OCI-LY7 (cell line): ENCODE data around the gene GTF2H2. TPM values are rescaled to one million over a fixed set of nuclear protein-coding genes. Genes with fewer than 3 reads are reported as not detected.
A peak's percentile ranks its signal among the peaks of the same experiment; 100 is the strongest.
"Not testable (repeated sequence)": the region's sequence is repeated elsewhere in the genome, so short reads cannot be mapped to it uniquely, and the experiment has no call there.

Source experiments
- Bru-seq: library from RNA; stranded (reverse); fragments of 400-500 nt; gene quantifications from one replicate; lab custom pipeline; 2021; lab: Mats Ljungman, UMichigan
- BruChase-seq, 2 experiments: library from RNA; stranded (reverse); fragments of 400-500 nt; gene quantifications; one replicate each; lab custom pipeline; 2021; lab: Mats Ljungman, UMichigan
- BruUV-seq: library from RNA; stranded (reverse); fragments of 400-500 nt; replicated peaks from 2 replicates; lab custom pipeline; 2021; lab: Mats Ljungman, UMichigan
- CTCF ChIA-PET: fragments of 300-600 bp; sonication (Branson Sonifier 250); formaldehyde crosslinking; loops from one replicate; lab custom pipeline; 2022; ENCODE audit warnings: antibody characterized with exemption; ENCODE audit not compliant: unreplicated experiment; lab: Charles Lee
- POLR2A ChIA-PET: fragments of 300-600 bp; sonication (Branson Sonifier 250); formaldehyde crosslinking; loops from one replicate; lab custom pipeline; 2022; ENCODE audit warnings: antibody characterized with exemption; lab: Charles Lee
- DNase-seq: peaks from one replicate; pipeline ENCODE4 v3.0.0-alpha.2; 2015; ENCODE audit warnings: low spot score
- H2AFZ ChIP-seq: fragments of 200-600 bp; sonication (generic), shearing (Covaris generic); 2 replicates; pipeline ENCODE4 v1.6.1; 2014; ENCODE audit warnings: mild to moderate bottlenecking, antibody characterized with exemption, low read length, moderate library complexity
- H3K27ac ChIP-seq: fragments of 200-600 bp; sonication (generic); 2 replicates; pipeline ENCODE4 v1.5.1; 2014; ENCODE audit warnings: mixed run types, low read depth, mild to moderate bottlenecking, moderate library complexity, low read length, inconsistent platforms; ENCODE audit not compliant: poor library complexity, severe bottlenecking
- H3K36me3 ChIP-seq: fragments of 200-600 bp; sonication (generic); 2 replicates; pipeline ENCODE4 v1.6.1; 2014; ENCODE audit warnings: mild to moderate bottlenecking, antibody characterized with exemption, low read length, moderate library complexity, mixed read lengths; ENCODE audit not compliant: insufficient read depth
- H3K4me1 ChIP-seq: fragments of 200-600 bp; sonication (generic); 2 replicates; pipeline ENCODE4 v1.5.1; 2014; ENCODE audit warnings: mild to moderate bottlenecking, low read length; ENCODE audit not compliant: insufficient read depth, poor library complexity, severe bottlenecking
- H3K4me2 ChIP-seq: fragments of 200-600 bp; sonication (generic); 2 replicates; pipeline ENCODE4 v1.6.1; 2014; ENCODE audit warnings: mild to moderate bottlenecking, low read length
- H3K4me3 ChIP-seq: fragments of 200-600 bp; sonication (generic); 2 replicates; pipeline ENCODE4 v1.5.1; 2014; ENCODE audit warnings: mild to moderate bottlenecking, low read depth, low read length; ENCODE audit not compliant: poor library complexity, severe bottlenecking
- H3K79me2 ChIP-seq: fragments of 200-600 bp; sonication (generic); 2 replicates; pipeline ENCODE4 v1.6.1; 2016; ENCODE audit warnings: low read depth, mild to moderate bottlenecking, low read length, moderate library complexity, mixed read lengths; ENCODE audit not compliant: insufficient read depth
- H3K9me2 ChIP-seq: fragments of 200-600 bp; sonication (generic); 2 replicates; pipeline ENCODE4 v1.6.1; 2016; ENCODE audit warnings: mild to moderate bottlenecking, low read length, mixed read lengths; ENCODE audit not compliant: insufficient read depth
- H3K9me3 ChIP-seq: fragments of 200-600 bp; sonication (generic); 2 replicates; pipeline ENCODE4 v1.6.1; 2014; ENCODE audit warnings: mild to moderate bottlenecking, mixed run types, low read length, mixed read lengths
- H4K20me1 ChIP-seq: fragments of 200-600 bp; sonication (generic); 2 replicates; pipeline ENCODE4 v1.6.1; 2014; ENCODE audit warnings: mild to moderate bottlenecking, antibody characterized with exemption, low read length, moderate library complexity, mixed read lengths; ENCODE audit not compliant: insufficient read depth
- intact Hi-C: fragments of 100-400 bp; cut with micrococcal nuclease; formaldehyde crosslinking; loops from one replicate; pipeline ENCODE4 v1.10.0; 2022; ENCODE audit not compliant: unreplicated experiment
- long read RNA-seq: library from polyadenylated mRNA; stranded (forward); transcript quantifications from one replicate; pipeline ENCODE4 v2.0.0, GENCODE V29; 2022
- total RNA-seq, 2 experiments: library from RNA; depleted of rRNA in 1 of 2; stranded (reverse); fragments of >200 nt in 1 of 2; shearing (Covaris generic) in 1 of 2; gene quantifications; 2 replicates each; pipeline ENCODE4 v1.2.3, GENCODE V29; 2014 to 2022

GTF2H2 gene
- total RNA-seq (2014; rRNA removed; shearing (Covaris generic)), result 39.2 and 55.0 TPM in 2 replicates
- 46.4 and 54.6 TPM in 2 replicates for total RNA-seq (2022)
- percentile 56 among the genes with signal in this experiment for Bru-seq, nascent RNA
- percentile 58 among the genes with signal in this experiment for BruChase-seq, experiment 1, labeled RNA remaining after a 6-hour chase
- BruChase-seq, experiment 2, labeled RNA remaining after a 2-hour chase, result percentile 61 among the genes with signal in this experiment
- long read RNA-seq, full-length matches to known transcripts, result 10 of 35 reads
- long read RNA-seq, partial matches to known transcripts, result 11 of 35 reads
- long read RNA-seq, other reads (novel, unspliced or antisense), result 14 of 35 reads

DNA sequence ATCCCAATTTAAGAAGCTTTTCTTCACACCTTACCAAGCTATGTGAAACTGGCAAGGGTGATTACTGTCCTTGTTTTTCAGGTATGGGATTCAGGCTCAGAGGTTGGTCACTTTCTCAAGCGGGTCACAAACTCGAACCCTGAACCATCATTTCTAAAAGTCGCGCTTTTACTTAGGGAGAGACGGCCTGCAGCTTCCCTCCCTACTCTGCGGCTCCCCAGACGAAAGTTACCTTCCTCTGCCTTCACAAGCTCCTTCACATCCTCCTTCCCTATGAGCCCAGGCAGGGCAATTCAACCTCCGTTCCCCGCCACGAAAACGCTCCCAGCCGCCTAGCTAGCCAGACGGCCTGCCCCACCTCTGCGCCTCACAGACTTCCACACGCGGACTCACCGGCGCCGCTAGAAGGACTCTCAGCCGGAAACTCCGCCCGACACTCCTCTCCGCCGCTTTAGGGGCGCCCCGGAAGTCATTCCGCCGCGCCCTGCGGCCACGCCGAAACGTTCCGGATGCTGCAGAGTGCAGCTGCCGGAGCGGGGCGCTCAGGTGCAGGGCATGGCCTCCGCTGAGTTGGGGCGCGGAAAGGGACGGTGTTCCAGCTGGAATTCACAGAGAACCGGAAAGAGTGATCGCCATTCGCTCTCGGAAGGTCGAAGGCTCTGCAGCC is at the start of gene GTF2H2:
Gene GTF2H2, minus strand, starts transcription at position 415 of the 667 bp plus-strand sequence. CDS start 4,913 bp downstream, outside the sequence.
- BruUV-seq, H3K79me2 ChIP-seq, POLR2A ChIA-PET, CTCF ChIA-PET, intact Hi-C loops, H2AFZ ChIP-seq, H4K20me1 ChIP-seq, H3K27ac ChIP-seq, H3K4me2 ChIP-seq, DNase-seq, H3K4me1 ChIP-seq, H3K4me3 ChIP-seq, H3K9me3 ChIP-seq, H3K9me2 ChIP-seq, H3K36me3 ChIP-seq: not testable (repeated sequence)

DNA sequence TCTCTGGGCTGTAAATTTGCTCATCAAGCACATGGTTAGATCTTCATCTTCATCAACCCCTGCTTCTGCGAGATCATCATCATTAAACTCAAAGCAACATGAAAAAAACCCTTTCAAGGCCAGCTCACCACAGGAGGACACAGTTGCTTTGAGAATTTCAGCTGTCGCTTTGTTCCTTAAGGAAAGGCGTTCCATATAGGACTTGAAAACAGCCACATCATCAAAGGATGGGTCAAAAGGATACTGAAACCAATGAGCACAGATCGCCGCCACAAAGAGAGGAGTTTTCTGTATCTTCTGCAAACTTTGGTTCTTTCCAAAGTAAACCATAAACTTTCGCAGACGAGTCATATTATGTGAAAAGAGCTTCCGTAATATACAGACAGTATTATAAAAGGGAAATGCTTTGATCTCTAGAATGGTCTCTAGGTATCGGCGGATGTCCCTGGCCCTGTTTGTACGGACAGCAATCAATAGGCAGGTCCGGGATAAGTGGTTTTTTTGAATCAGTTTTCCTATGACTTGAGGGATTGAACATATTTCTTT is 42.3 kb upstream of the GTF2H2 start:
- H3K4me3 ChIP-seq, H3K79me2 ChIP-seq, DNase-seq, H3K4me2 ChIP-seq, H3K9me2 ChIP-seq, H3K9me3 ChIP-seq, BruUV-seq, CTCF ChIA-PET, H3K36me3 ChIP-seq, intact Hi-C loops, H4K20me1 ChIP-seq, H3K27ac ChIP-seq, H2AFZ ChIP-seq, POLR2A ChIA-PET, H3K4me1 ChIP-seq: not testable (repeated sequence)

DNA sequence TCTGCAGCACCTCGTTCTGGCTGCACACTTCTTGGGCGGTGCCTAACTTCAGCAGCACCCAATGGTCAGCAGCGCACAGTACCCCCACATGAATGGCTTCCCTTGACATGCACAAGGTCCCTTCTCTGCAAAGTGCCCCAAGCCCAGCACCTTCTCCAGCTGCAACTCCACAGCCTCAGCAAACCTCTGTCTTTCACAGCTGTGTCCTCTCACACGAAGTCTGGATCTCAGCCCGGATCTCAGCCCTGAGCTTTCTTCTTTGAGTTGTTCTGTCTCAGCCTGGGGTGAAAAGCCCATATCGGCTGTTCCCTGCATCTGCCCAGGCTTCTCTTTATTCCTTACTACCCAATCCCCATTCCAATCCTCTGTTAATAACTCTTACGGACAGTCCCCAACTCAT is 32.5 kb upstream of the GTF2H2 start:
- H3K4me2 ChIP-seq, intact Hi-C loops, H3K9me2 ChIP-seq, H3K9me3 ChIP-seq, H3K79me2 ChIP-seq, H3K36me3 ChIP-seq, POLR2A ChIA-PET, H3K4me3 ChIP-seq, CTCF ChIA-PET, H3K4me1 ChIP-seq, H2AFZ ChIP-seq, BruUV-seq, H3K27ac ChIP-seq, DNase-seq, H4K20me1 ChIP-seq: not testable (repeated sequence)

DNA sequence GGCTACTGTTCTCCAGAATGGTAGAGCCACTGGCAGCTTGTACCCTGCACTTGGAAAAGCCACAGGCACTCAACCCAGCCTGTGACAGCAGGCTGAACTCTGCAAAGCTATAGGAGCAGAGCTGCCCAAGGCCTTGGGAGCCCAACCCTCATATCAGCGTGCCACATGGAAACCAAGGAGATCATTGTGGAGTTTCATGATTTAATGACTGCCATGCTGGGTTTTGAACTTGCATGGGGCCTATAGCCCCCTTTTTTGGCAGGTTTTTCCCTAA is 30.4 kb upstream of the GTF2H2 start:
- intact Hi-C loops, H3K9me3 ChIP-seq, H3K4me1 ChIP-seq, H3K36me3 ChIP-seq, H3K4me2 ChIP-seq, H3K79me2 ChIP-seq, H2AFZ ChIP-seq, CTCF ChIA-PET, H3K9me2 ChIP-seq, H4K20me1 ChIP-seq, H3K4me3 ChIP-seq, DNase-seq, H3K27ac ChIP-seq, POLR2A ChIA-PET, BruUV-seq: not testable (repeated sequence)

- H3K36me3 ChIP-seq, H3K79me2 ChIP-seq, H3K4me1 ChIP-seq, CTCF ChIA-PET, H3K4me3 ChIP-seq, H4K20me1 ChIP-seq, H3K9me2 ChIP-seq, DNase-seq, H2AFZ ChIP-seq, H3K9me3 ChIP-seq, BruUV-seq, H3K4me2 ChIP-seq, intact Hi-C loops, POLR2A ChIA-PET, H3K27ac ChIP-seq: not testable (repeated sequence)
Observed at GRCh38 chr5:71097173-71097929, 29.9 kb upstream of the GTF2H2 start.

- CTCF ChIA-PET, H3K4me2 ChIP-seq, H3K9me3 ChIP-seq, H3K4me3 ChIP-seq, DNase-seq, H3K9me2 ChIP-seq, BruUV-seq, POLR2A ChIA-PET, intact Hi-C loops, H3K36me3 ChIP-seq, H3K4me1 ChIP-seq, H2AFZ ChIP-seq, H3K27ac ChIP-seq, H4K20me1 ChIP-seq, H3K79me2 ChIP-seq: not testable (repeated sequence)
Observed at GRCh38 chr5:71089773-71090172, 22.3 kb upstream of the GTF2H2 start.
